SH-SY5Y (cell line): ENCODE results near the gene POLR2A.

ENCODE experiments used
- GATA2 ChIP-seq: IDR thresholded peaks from 2 replicates; pipeline ENCODE4 v1.6.1; 2011; ENCODE audit warnings: mild to moderate bottlenecking, low read depth, low read length
- GATA3 ChIP-seq: IDR thresholded peaks from 2 replicates; pipeline ENCODE4 v1.6.1; 2011; ENCODE audit warnings: low read depth, mild to moderate bottlenecking, low read length, moderate library complexity

DNA sequence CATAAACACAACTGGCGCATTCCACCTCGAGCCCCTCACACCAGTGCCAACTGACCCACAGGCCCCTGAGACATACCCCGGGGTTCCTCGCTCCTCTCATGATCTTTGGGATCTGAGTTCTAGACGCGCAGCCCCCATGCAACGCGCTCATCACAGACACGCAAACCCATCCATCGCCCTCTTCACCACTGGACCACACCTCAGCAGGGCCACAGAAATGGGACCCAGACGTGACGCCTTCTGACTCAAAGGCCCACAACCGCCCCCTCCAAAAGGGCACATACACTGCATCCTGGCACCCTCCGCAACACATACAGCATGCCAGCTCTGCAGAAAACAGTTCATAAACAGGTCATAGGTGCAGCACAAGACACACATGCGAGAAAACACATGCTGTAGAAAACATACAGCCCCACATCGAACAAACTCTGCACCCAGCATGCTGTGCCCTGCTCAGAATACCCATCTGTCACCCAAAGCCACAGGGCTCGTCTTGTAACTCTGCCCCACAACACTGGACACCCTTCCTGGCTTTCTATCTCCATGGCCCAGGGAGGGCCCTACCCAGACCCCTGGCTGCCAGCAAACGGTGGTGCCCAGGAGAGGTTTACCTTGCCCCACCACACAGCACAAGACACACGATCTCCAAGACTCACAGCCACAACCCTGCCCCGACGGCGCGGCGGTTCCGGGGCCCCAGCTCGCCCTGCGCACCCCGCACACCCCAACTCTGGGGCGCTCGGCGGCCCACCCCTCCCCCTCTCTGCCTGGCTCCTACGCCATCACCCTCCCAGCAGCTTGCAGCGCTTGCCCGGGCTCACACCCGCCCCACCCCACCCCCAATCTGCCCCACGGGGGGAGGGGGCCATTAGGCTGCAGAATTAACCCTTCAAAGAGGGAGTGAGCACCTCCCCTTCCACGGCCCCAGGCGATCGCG is 5.6 kb upstream of the POLR2A start:
- TF ChIP-seq GATA3 (no peak), GATA2 (no peak)
